Limb (tissue), 2 donors: ENCODE data around the gene ARHGEF3.

Source experiments
- DNase-seq, 2 donors: peaks; one replicate each; pipeline ENCODE4 v3.0.0-alpha.2; 2016; ENCODE audit errors: extremely low spot score in 2 of 2

Gene ARHGEF3

GRCh38 chr3:56683122-56683817 is 118.5 kb downstream of the ARHGEF3 start, which contains the start of gene TASOR:
TSS of gene TASOR (minus strand) at chr3:56683265. CDS start at chr3:56683006, 259 bp downstream.
- DNase-seq, result peak; percentile 75 to 92

DNA sequence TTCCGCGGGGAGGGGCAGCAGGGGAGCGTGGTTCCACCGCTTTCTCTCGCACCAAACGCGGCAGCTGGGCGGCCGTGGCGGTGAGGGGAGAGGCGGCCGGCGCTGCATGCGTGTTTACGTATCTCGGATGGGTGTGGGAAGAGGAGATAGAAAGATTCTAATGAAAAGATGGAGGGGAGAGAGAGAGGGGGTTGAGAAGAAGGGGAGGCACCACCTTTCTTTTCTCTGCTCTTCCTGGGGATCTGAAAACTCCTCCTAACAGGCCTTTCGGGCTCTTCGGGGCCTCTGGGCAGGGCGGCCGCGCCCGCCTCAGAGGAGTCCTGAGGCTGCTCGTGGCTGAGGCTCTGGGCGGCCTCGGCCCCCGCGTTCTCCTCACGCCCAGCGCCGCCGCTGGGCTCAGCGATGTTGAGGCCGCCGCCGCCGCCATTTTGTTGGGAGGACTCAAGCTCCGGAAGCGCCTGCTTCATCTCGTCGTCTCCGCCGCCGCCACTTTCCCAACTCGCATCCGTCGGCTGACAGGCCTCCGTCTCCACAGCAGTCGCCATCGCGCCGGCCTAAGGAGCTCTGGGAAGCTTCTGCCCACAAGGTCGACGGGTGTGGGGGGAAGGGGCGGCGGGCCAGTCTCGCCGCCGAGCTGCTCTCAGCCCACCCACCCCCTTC is 119.2 kb downstream of the ARHGEF3 start:
- DNase-seq, result peak; percentile 68 to 87

DNA sequence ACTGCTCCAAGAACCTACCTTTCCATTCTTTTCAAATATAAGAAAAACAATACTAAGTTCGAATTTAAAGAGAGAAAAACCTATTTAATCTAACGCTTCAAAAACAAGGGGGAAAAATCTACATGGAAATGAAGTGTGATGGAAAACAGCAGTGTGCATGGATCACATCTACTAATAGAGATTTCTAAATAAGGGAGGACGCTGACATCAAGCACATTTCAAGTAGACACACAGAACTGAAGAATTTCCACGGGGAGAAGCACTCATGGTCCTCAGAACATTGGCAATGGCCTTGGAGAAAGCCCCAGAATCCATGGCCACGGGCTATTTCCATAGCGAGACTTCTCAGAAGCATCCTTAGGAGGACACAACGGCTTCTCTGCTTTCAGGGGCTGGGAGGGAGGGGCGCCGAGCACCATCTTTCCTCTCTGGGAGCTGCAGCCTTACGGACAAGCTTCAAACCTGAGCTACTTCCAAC is 119.7 kb downstream of the ARHGEF3 start:
- no peak for DNase-seq

DNA sequence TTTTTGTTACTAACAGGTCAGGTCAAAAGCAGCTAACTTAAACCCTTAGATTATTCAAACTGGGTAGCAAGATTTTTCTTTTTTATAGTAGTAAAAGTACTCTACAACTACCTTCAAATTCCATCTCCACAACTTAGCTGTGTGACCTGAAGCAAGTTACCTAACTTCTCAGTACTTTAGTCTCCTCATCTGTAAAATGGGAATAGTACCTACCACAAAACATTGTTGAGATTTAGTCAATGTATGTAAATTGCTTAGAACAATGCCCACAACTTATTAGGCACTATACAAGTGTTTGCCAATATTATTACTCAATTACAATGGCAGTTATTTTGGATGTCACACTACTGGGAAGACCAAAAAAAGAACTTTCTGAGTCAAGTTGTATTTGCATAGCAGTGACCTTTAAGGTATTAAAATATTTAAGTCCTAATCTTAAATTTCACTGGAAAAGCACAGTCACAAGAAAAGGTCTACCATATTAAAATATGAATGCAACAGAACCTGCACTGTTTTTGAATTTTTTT is 121.6 kb downstream of the ARHGEF3 start:
- DNase-seq, result no peak
